Esophagus mucosa (tissue), 1 donor: Measurements from ENCODE around the gene DDX10. TPM values are rescaled to one million over a fixed set of nuclear protein-coding genes. Genes with fewer than 3 reads are reported as not detected.

ENCODE experiments used
- ATAC-seq: fragments of 200-7000 bp; cut with Tn5 transposase; one replicate; pipeline ENCODE4 v1.9.1; 2020
- total RNA-seq: library from RNA; stranded (reverse); gene quantifications from one replicate; pipeline ENCODE4 v1.2.4, GENCODE V29; 2023
- donor health status: DM: yes; HTN: yes; CAD: no.

Gene DDX10
- total RNA-seq, 1 donor from 2014 or later, result 16.1 TPM

GRCh38 chr11:108875134-108875533, 210.3 kb downstream of the DDX10 start:
- no peak for ATAC-seq

GRCh38 chr11:108877178-108877577, 212.3 kb downstream of the DDX10 start:
- ATAC-seq, result no peak

DNA sequence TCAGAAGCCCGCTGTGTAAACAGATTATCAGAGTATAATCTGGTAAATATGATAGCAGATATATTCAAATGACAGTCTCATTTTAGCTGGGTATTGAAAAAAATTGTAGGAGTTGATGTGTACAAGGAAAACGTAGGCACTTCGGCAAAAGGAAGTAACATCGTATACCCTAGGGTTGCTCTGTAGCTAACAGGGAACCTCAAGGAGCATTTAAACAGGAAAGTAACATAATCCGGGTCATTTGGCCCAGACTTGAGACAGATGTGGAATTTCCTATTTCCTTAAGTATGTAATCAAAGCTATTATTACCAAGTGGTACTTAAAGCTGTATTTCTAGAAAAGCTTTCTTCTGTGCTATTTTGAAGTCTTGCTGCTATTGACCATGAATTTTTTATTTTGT, 215.6 kb downstream of the DDX10 start:
- no peak for ATAC-seq

DNA sequence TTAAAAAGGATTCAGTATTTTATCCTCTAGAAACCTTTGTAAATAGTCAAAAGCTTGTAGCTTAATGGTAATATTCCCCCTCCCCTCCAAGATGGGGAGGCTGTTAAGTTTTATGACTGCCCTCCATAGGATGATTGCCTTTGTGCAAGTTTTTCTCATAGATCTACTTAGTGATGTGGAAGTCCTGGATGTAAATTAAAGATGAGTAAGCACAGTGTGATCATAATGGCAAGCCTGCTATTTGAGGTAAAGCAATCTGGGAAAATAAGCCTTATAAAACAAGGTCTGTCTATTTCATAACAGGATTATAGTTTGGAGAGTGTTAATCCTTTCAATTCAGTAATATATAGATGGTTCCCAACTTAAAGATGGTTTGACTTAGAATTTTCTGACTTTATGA, 216.3 kb downstream of the DDX10 start:
- ATAC-seq, result no peak

DNA sequence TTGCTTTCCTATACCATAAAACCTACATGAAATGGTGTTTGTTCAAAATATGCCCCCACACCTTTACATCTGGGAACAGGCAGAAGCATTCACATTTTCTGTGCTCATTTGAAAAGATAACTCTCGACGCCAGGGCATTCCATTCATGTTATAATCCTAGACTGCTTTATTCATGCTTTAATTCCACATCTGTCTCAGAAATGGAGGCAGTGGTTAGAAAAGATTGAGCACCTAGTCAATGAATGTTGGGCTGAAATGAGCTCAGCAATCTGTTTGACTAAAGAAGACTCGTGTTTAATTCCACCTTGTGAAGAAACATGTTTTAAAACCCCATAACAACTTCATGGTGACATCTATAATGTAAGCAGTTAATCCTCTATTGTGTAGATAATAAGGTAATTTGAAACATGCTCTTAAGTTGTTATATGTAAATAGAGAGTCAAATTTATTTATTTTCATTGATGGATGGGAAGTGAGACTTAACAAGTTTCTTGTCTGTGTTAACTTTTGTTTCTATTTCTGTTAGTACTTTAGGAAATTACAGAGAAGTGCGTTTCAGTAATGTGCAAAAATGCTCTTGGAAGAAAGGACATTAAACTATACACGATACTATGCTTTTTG, 217.5 kb downstream of the DDX10 start:
- no peak for ATAC-seq

- no peak for ATAC-seq
Measured at GRCh38 chr11:108886005-108886659, 221.3 kb downstream of the DDX10 start.

GRCh38 chr11:108886660-108887009, 221.8 kb downstream of the DDX10 start:
- ATAC-seq, result peak; percentile 41

DNA sequence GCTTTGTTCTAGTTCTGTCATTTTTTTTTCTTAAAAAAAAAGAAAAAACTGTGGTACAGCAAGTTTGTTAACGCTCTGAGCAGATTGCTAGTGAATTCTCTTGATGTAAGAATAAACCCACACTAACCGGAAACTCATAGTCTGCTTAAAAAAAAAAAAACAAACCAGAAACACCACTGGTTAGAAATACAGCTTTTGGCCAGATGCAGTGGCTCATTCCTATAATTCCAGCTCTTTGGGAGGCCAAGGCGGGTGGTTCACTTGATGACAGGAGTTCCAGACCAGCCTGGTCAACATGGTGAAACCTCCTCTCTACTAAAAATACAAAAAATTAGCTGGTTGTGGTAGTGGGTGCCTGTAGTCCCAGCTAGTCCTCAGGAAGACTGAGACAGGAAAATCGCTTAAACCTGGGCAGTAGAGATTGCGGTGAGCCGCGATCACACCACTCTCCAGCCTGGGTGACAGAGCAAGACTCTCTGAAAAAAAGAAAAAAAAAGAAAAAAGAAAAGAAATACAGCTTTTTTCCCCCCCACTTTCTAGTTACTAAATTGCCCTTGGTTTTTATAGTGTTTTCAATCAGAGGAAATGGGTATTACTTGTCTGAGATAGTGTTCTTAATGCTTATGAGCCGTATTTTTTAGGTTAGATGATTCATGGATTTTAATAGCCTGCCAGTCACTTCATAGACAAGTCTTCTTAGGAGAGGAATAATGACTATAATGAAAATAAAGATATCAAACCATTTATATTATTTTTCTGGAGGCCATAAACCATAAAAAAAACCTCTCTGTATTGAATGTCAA, 222.8 kb downstream of the DDX10 start:
- no peak for ATAC-seq

DNA sequence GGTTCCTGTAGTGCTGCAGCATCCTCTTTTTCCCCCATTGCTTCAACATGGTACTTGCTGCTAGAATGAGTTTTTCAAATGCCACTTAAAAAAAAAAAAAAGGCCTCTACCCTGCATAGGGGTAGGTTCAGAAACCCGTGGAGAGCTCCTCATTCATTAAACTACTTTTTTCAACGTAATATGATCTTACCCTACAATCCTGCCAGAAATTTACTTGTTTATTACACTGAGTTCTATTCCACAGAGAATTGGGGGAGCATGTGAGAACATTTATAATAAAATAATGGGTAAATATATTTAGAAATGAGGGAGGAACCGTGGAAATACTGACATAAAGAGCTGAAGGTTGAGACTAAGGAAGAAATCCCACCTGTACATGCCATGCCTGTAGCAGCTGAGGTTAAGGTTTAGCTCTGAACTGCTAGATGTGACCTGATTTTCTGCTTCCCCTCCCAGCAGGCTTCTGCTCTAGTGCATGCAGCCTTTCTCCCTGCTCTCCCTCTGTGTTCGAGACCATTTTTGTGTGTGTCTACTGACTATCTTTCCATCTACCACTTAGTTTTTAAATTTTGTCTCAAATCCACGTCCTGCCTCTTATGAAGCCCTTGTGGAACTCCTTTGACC, 225.7 kb downstream of the DDX10 start:
- no peak for ATAC-seq

- ATAC-seq, result no peak
Measured at GRCh38 chr11:108891143-108891542, 226.3 kb downstream of the DDX10 start.

- no peak for ATAC-seq
Measured at GRCh38 chr11:108891909-108892511, 227.1 kb downstream of the DDX10 start.

GRCh38 chr11:108895579-108896480, 231.0 kb downstream of the DDX10 start:
- ATAC-seq, result peak; percentile 86

DNA sequence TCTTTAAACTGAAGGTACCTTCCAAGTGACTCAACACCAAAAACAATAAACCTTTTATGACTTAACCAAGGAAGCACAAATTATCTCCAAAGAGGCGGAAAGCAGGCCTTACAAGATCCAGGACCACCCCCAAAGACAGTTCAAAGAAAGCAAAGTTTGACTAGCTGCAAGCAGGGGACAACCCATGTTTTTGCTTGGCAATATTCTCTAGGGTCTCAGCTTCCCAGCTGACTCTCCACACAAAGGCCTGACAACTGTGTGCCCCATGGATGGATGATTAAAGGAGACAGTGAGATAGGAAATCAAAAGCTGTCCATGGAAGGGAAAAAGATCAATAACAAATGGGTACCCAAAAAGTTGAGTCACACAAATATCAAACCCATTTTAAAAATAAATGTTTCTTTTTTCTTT, 232.2 kb downstream of the DDX10 start:
- ATAC-seq, result no peak

- ATAC-seq, result no peak
Measured at GRCh38 chr11:108897916-108898315, 233.0 kb downstream of the DDX10 start.

DNA sequence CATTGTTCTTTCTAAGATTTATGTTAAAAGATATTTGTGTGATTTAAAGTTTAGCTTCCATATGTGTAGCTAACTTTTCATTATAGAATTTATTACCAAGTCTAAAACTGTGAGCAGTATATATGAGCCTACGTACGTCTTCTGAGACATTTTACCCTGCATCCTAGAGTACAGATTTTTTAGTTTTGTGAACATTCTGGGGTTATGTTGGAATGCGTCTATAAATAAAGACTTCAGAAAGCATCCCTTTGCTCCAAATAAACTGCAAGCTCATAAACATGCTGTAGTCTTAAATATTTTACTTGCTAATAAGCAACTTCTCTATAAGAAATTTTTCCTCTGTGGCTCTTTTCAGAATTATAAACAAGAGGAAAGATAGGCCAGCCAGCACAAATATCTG, 236.5 kb downstream of the DDX10 start:
- ATAC-seq, result no peak

DNA sequence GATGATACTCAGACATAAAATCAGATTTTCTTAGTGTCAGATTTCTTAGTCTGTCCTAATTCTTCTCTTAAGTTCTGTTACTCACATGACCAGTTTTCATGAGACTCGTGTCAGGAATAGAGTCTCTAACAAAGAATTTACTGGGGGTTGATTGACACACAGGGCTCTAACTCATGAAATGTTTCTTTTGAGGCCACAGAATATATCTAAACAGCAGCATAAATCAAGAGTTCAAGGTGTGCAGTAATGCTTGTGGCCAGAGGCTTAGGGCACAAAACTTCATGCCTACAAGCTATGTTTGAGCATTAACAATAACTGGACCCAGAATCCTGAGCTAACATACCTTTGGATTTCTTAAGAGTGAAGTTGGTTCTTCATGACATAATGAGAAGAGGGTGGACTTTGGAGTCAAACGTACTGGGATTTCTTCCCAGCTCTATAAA, 237.2 kb downstream of the DDX10 start:
- no peak for ATAC-seq

DNA sequence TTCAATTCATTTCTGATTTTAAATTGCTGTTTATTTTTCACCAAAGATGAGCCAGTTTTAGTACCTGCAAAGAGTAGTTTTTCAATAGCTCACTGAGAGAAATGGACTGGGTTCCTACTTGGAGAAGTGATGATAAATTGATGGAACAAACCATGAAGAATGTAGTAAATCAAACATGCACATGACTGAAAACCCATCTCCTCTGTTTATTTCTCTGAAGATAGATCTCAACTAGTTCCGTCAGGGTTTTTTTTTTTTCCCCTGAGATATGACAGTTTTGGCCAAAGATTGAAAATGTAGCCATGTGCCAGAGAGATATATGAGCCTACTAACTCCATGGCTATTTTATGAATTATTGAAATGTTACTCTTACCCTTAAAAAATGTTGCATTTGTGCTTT, 239.6 kb downstream of the DDX10 start:
- no peak for ATAC-seq

DNA sequence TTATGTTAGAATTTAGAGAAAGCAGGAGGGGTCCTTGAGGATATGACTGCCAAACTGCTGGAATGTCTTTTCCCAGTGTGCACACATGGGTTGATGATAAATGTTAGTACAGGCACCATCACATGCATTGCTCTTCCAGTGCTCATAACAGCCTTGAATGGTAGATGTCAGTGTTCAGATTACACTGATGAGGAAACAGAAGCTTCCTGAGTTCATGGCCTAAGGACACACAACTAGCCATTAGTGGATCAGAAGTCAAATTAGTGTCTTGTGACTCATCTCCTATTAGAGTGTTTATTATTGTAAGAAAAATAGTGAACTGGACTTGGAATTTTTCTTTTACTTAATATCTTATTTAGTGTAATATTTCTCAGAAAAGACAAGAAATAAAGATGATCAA, 241.5 kb downstream of the DDX10 start:
- ATAC-seq, result peak; percentile 45

DNA sequence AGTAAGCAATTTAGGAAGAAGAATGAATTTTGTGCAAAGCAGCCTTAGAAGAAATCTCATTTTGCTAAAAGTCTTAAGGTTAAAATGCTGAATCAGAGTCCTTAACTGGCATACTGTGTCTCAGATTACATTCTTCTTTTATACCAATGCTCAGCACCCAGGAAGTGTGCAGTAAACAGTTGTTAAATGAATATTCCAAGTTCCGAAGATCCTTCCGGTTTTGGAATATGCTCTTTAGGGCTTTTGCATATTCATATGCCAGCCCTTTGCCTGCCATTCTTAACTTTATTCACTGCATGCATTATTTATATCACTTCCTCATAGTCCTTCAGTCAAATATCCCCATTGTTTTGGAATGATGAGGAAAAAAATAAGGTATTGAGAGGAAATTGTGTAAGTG, 242.0 kb downstream of the DDX10 start:
- ATAC-seq, result no peak

DNA sequence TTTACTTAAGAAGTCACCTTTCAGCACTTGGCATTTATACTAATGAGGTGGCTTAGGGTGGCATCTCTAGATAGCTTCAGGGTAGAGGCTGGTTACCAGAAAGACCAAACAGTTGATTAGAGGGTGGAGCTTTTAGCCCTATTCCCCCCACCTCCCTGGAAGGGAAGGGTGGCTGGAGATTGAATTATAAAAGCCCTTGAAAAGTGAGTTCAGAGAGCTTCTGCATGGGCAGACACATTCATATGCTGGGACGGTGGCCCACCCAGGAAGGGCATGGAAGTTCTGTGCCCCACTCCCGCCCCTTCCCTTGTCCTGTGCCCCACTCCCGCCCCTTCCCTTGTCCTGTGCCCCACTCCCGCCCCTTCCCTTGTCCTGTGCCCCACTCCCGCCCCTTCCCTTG, 244.2 kb downstream of the DDX10 start:
- ATAC-seq, result no peak

DNA sequence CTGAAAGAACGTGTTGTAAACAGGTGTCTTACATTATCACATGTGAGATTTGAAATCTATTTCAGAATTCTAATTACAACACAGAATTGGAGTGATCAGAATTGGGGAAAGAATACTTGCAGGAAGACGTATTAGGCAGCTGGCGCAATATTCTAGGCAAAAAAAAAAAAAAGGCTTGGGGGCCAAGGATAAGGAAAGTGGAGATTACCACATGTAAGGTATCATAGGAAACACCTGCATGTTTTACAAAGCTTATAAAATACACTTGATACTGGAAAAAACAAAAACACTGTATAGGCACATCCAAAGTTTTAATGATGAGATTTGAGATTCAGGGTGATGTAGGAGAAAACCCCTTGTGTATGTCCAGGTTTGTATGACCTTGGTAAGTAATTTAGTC, 245.1 kb downstream of the DDX10 start:
- ATAC-seq, result no peak

- no peak for ATAC-seq
Measured at GRCh38 chr11:108912581-108912980, 247.7 kb downstream of the DDX10 start.
